GM18907 (cell line): ENCODE measurements around the gene BANP.
"Not testable (repeated sequence)": the region's sequence is repeated elsewhere in the genome, so short reads cannot be mapped to it uniquely, and the experiment has no call there.

Source experiments
- ATAC-seq: cut with Tn5 transposase; IDR thresholded peaks from one replicate; pipeline ENCODE4 v1.9.1; 2021; ENCODE audit warnings: mild to moderate bottlenecking, moderate library complexity; ENCODE audit not compliant: unreplicated experiment

BANP gene

DNA sequence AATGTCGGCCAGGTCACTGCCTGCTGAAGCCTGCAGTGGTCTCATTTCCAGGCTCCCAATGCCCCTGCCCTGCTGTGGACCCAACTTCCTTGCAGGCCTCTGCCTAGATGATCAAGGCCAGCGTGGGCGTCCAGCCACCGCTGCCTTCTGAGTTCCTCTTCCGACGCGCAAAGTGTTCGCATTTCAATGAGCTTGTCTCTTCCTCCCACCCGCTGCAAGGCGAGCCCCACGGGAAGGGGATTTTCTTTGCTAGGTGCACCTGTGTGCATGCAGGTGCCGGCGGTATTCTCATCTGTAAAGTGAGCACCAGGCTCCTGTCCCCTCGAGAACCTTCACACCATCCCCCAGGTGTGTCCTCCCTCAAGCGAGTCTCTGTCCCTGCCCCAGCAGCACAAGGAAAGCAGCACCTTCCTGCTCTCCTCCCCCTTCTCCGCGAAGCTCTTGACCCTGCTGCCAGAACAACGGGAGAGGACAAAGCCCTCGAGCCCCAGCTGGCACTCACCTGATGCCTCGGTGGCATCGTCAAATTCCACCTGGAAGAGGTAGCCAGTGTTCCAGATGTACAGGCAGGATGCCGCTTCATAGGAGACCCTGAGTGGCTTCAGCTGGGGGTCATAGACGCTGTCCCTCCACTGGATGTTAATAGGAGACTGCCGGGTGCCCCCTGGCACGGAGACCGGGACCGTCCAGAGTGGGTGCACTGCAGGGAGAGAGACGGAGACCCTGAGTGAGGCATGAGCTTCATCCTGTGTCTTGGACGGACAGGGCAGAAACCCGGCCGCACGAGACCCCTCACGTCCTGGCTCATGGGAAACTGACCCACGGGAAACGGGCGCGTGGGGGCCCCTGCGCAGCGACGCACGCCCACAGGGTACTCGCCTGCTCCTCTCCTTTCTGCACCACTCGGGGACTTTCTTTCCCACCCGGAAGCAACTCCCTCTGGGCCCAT, 24.7 kb upstream of the BANP start:
- ATAC-seq: no peak

DNA sequence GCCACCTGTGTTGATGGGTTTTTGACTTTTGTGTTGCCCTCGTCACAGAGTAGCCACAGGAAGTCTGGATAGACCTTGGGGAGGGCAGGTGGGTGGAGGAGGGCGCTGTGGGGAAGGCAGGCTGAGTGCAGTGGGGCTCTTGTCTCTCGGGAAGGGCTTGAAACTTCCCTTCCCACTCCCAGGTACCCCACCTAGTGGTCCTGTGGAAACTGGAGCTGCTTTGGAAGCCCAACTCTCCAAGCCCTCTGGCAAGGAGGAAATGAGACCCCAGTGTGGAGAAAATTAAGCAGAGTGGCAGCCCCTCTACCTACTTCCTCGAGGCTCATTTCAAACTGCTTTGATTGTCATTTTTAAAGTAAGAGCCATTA, 24.1 kb upstream of the BANP start:
- ATAC-seq: no peak

DNA sequence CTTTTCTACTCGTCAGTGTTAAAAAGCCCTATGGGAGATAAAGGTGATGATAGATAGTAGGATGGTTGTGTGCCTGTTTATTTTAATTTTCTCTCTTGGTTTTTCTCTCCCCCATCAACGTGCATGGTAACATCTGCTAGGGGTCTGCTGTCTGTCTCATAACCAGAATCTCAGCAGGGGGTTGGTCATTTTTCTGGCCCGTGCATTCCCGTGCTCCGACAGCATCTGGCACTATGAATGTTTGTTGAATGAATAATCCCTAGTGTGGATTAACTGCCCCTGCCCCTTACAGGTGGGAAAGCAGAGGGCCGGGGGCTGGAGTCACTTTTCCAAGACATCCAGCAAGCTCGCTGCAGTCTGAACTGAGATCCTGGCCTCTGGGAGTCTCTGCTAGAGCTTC, 21.2 kb upstream of the BANP start:
- ATAC-seq: no peak

DNA sequence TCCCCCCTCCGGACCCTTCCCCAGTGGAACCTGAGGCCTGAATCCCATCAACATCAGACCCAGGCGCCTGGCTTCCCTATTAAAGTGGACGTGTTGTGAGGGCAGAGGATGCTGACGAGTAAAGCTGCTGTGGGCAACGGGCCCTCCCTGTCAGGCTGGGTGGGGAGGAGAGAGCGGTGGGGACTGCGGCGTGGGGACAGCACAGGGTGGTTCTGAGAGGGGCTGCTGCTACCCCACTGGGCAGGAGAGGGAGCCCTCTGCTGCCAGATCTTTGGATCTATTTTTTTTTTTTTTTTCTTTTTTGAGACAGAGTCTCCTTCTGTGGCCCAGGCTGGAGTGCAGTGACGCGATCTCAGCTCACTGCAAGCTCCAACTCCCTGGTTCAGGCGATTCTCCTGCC, 20.8 kb upstream of the BANP start:
- ATAC-seq: no peak

DNA sequence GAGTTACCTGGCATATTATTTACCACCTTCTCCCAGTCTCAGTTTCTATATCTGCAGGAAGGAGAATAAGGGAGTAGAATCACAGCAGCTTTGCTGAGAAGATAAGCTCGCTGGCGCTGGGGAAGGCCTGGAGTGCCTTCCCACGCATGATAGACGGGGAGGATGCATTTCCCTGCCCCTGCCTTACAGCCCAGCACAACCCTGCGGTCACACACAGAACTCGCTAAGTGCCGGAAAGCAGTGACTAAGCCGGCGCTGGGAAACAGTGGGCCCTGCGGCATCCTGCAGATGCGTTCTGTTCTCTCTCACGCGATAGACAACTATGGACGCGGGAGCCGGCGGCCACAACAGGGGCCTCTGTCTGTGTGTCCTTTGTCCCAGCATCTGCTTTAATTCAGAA, 19.7 kb upstream of the BANP start:
- ATAC-seq: no peak

DNA sequence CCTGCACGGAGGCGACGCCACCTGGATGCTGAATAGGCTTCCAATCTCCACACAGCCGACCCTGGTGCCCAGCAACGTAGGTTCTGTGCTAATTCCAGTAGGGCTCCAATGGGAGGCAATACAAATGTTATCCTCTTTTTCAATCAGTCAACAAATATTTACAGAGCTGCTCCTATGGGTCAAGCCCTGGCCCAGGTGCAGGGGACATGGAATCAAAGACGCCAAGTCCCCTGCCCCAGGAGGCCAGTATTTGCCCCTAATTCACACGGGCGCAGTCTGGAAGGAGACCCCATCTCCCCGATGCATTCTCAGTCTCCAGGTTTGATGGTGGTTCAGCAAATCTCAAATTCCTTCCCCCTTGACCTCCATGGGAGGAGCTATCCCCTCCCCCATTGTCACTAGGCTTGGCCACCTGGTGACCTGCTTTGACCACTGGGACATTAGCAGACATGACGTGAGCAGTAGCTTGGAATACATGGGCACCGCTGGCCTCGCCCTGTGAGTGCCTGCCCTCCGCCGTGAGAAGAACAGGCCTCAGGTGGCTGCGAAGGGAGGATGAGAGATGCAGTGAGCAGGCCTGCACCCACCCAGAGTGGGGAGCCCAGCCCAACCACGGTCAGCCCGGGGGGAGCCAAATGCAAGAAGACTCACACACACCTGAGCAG, 18.6 kb upstream of the BANP start:
- not testable (repeated sequence) for ATAC-seq

DNA sequence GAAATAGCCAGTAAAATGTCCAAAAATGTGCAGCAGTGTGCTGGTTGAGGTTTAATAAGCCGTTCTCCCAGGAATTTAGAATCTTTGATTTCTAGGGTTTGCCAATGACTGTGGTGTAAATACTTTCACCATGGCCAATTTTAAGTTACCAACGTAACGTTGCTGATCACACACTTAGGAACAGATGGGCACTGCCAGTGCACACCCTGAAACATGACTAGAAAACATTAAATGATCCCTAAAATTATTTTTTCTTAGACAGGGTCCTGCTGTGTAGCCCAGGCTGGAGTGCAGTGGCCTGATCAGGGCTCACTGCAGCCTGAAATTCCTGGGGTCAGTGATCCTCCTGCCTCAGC, 18.1 kb upstream of the BANP start:
- ATAC-seq: no peak

DNA sequence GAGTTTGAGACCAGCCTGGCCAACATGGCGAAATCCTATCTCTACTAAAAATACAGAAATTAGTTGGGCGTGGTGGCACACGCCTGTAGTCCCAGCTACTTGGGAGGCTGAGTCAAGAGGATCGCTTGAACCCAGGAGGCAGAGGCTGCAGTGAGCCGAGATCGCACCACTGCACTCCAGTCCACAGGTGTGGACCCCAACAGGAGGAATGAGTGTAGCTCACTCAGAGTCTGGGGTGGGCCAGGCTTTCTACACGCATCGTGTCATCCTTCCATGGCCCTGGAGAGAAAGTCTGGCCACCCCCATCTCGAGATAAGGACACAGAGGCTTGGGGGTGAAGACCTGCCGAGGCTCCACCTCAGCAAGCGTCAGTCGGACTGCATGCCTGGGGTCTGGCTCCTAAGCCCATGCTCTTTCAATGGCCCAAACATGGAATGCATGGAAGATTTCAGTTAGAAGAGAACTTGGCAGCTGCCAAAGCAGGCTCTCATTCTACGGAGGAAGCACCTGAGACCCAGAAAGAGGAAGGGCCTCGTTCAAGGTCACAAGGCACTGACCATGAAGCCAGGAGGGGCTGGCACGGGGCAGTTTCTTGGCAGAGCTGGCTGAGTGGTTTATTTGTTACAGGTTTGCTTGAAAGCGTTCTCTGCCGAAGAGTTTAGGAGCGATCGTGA, 16.3 kb upstream of the BANP start:
- ATAC-seq: not testable (repeated sequence)

DNA sequence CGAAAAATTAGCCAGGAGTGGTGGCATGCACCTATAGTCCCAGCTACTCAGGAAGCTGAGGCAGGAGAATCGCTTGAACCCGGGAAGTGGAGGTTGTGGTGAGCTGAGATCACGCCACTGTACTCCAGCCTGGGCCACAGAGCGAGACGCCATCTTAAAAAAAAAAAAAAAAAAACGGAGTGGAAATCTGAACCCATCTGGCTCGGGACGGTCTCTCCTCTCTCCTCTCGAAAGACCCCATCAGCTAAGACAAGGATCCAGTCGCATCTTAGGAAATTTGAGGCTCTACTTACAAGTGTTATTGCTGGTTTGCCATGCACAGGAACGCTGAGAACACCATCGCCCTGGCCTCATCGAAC, 15.2 kb upstream of the BANP start:
- ATAC-seq: not testable (repeated sequence)

DNA sequence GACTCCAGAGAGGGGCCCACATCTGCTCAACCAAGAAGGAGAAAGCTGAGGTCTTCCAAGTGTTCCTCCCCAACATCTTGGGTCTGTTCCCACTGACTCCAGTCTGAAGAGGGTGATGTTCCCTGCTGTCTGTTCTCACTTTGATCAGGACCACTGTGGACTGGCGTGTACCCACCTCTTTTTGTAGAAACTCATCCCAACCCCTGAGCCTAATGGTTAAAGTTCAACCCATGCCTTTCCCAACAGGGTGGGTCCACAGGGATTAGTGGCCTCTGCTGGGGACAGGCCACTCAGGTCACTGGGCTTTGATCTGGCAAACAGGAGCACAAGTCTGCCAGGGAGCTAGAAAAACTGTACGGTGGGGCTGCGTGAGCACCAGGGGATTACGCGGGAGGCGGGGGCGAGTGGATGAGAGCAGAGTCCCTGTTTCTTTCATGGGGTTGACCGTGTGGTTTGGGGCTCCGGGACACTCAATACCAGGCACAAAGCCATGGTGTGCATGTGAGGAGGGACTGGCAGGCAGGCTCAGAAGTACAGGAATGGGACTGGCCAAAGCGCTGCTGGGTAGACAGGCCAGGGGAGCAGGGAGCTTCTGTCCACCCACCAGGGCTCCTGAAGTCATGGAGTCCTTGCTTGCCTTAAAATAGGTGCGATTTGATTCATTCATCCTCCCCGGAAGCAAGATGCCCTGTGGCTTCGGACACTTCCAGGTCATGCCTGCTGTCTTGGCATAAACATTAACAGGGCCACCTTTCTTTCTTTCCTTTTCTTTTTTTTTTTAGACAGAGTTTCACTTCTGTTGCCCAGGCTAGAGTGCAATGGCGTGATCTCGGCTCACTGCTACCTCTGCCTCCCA, 14.6 kb upstream of the BANP start, which contains the start of gene CA5A:
Gene CA5A (minus strand): TSS at position 155 of the 856 bp plus-strand sequence. CDS start 79 bp downstream, at position 76.
- no peak for ATAC-seq

DNA sequence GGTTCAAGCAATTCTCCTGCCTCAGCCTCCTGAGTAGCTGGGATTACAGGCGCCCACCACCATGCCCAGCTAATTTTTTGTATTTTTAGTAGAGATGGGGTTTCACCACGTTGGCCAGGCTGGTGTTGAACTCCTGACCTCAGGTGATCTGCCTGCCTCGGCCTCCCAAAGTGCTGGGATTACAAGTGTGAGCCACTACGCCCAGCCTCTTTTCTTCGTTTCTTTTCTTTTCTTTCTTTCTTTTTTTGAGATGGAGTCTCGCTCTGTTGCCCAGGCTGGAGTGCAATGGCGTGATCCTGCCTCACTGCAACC, 14.0 kb upstream of the BANP start:
- ATAC-seq: not testable (repeated sequence)

DNA sequence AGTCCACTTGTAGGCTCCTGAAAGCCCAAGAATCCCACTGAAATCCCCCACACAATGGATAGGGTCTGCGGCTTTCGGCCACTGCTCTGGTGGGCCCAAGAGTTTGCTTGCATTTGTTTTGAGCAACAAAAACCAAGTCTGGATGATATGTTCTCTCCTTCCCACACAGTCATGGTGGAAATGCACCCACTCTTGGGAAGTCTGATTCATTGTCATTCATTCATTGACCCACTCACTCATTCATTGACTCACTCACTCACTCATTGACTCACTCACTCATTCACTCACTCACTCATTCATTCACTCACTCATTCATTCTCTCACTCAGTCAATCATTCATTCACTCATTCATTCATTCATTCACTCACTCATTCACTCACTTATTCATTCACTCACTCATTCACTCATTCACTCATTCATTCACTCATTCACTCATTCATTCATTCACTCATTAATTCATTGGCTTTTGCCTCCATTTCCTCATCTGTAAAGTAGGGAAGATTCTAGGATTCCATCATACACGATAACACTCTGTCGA, 12.8 kb upstream of the BANP start:
- ATAC-seq: no peak

DNA sequence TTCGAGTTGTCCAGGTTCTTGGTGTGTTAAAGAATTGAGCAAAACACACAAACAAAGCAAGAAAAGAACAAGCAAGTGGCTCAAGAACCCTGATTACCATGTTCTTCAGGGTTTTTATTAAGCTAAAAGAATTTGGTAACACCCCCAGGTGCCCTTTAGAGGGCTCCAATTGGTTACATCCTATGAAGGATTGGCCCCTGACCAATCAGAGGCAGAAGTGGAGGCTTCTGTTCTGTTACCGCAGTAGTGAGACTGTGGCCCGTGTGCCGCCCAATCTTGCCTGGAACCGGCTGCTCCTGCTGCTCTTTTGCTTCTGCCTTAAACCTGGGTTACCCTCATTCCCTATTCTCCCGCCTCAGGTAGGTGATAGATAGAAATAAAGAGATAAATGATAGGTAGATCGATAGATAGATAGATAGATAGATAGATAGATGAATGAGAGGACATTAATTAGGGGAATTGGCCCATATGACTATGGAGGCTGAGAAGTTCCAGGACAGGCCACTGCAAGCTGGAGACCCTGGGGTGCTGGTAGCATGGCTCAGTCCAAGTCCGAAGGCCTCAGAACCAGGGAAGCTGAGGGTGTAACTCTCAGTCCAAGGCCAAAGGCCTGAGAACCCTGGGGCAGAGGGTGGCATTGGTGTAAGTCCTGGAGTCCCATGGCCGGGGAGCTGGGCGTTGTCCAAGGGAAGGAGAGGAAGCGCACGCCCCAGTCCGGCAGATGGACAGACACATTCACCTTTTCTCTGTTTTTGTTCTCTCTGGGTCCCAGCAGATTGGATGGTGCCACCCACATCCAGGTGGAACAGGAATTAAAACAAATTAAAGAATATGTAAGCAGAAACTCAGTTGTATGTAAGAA, 11.4 kb upstream of the BANP start:
- ATAC-seq: no peak

DNA sequence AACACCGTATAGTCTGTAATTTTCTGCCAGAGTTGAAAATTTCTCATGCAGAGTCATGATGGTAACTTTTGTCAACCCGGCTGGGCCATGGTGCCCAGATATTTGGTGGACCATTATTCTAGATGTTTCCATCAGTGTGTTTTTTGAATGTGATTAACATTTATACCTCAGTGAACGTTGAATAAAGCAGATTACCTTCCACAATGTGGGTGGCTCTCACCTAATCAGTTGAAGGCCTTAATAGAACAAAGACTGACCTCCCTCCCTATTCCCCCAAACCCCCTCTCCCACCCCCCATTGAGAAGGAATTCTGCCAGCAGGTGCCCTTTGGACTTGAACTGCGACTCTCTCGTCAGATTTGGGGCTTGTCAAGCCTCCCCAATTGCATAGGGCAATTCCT, 8.6 kb upstream of the BANP start:
- no peak for ATAC-seq

DNA sequence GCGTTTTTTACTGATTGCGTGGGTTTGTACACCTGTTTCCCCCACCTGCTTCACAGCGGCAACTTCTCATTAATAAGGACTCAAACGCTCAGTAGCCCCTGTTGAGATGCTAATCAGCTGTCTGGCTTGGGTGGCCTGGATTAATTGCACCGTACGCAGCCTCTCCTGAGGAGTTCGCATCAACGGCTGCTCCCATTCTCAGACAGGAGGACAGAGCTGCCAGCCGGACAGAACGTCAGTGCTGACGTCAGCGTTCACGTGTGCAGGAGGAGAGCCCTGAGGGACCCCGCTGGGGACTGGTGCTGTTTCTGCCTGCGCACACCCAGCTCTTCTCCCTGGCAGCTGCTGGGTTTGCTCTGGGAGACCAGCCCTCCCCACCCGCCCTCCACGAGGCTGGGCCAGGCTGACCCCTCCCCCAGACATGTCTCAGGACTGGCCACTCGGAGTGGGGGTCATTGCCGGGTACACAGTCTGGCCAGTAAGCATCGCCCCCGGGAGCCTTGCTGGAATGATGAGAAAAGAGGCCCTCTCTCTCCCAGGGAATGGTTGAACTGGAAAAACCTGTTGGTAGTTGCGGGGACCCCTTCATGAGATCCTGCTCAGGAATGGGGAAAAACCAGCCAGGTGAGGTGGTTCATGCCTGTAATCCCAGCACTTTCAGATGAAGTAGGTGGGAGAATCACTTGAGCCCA, 5.7 kb upstream of the BANP start:
- ATAC-seq: no peak

DNA sequence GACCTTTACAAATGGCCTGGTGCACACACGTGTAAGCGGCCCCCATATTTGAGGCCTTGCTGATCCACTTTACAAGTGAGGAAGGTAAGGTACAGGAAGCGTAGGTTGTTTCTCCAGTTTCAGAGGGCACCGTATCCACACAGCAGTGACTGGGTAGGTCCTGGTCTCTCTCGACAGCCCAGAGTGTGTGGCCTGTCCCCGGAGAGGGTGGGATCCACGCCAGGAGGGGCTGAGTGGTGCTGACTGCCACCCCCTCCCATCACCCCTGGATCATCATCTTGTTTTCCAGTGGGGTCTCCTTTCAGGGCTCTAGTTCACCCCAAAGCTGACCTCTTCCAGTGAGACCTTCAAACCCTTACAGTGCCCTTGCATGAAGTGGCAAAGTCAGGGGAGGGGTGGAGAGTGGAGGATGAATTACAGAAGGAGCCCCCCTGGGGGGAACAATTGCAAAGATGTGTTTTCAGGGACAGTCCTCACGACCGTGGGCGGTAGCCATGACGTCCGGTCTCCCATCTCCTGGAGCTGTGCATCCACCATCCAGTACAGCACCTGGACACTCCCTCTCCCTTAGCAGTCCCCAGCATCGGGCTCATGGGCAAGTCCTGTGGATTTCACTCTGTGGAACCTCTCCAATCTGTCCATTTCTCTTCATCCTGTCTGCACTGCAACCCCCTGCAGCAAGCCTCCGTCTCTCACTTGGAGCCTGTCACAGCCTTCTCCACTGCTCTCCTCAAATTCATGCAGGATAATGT, 4.5 kb upstream of the BANP start:
- ATAC-seq: no peak

DNA sequence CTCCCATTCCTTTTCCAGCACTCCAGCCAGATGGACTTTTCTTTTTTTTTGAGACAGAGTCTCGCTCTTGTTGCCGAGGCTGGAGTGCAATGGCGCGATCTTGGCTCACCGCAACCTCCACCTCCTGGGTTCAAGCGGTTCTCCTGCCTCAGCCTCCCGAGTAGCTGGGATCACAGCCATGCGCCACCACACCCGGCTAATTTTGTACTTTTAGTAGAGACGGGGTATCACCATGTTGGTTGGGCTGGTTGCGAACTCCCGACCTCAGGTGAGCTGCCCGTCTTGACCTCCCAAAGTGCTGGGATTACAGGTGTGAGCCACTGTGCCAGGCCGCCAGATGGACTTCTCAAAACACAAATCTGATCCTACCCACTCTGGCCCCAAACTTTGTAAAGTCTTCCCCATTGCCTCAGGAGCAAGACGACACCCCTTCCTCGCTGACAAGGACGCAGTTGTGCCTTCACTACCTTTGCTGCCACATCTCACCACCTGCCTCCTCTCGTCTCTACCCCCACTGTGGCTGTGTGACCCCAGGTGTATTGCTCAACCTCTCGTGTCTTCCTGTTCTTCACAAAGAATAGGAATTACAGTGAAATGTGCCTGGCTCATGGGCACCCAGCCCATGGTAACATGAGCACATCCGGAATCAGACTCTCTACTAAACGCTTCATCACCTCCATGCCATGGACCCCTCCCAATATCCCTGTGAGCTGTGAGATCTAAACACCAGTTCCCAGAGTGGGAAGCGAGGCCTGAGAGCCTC, 3.7 kb upstream of the BANP start:
- no peak for ATAC-seq

DNA sequence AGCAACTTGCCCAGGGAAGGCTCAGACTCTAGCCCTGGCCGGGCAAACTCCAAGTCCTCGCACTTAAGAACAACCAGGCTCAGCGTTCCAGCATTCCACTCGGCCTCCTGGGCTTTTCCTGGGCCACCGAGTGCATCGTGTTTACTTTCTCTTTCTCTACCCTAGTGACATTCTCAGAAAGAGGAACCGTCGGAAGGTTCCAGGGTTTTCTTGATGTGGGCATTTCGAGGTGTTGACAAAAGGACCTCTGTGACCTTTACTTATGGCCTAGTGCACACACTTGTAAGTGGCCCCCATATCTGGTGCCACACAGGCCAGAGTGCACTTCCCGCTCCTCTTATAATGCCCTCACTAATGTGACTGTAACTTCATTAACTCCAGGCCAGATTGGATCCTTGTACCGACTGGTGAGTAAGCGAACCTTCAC, 3.1 kb upstream of the BANP start:
- ATAC-seq: no peak
